Central memory CD8-positive, alpha-beta T cell (primary cell): ENCODE measurements around the gene TRMT1.

ENCODE experiments used
- ATAC-seq: fragments of 150-1000 bp; cut with Tn5 transposase; replicated peaks from 2 replicates; pipeline ENCODE4 v1.10.0; 2022; ENCODE audit warnings: mild to moderate bottlenecking, moderate FRiP score, moderate number of reproducible peaks; ENCODE audit not compliant: poor library complexity, severe bottlenecking; ENCODE audit errors: extremely low read depth
- DNase-seq, 2 donors: peaks; one replicate each; pipeline ENCODE4 v3.0.0; 2021; ENCODE audit warnings: low spot score in 2 of 2
- H3K27ac Mint-ChIP-seq: one replicate; pipeline ENCODE4 v1.8.0; 2022; ENCODE audit warnings: low read depth, mild to moderate bottlenecking, moderate library complexity, mixed read lengths
- H3K27me3 Mint-ChIP-seq: one replicate; pipeline ENCODE4 v1.8.0; 2022; ENCODE audit warnings: mixed read lengths
- H3K36me3 Mint-ChIP-seq: one replicate; pipeline ENCODE4 v1.8.0; 2022; ENCODE audit warnings: mild to moderate bottlenecking, moderate library complexity, mixed read lengths; ENCODE audit not compliant: insufficient read depth
- H3K4me1 Mint-ChIP-seq: one replicate; pipeline ENCODE4 v1.8.0; 2022; ENCODE audit warnings: mixed read lengths
- H3K4me3 Mint-ChIP-seq: one replicate; pipeline ENCODE4 v1.8.0; 2022; ENCODE audit warnings: mild to moderate bottlenecking, moderate library complexity, mixed read lengths
- H3K9me3 Mint-ChIP-seq: one replicate; pipeline ENCODE4 v1.8.0; 2022; ENCODE audit warnings: mixed read lengths

TRMT1 gene

GRCh38 chr19:13071444-13072187, 44.9 kb downstream of the TRMT1 start:
- H3K36me3 Mint-ChIP-seq = peaks cover 2% of the 10 kb centered on the region
- DNase-seq (no peak), ATAC-seq (no peak)
- H3K4me1 Mint-ChIP-seq = no peaks in the 10 kb centered on the region
- no peak overlapping the region for H3K4me3 Mint-ChIP-seq
- no peak overlapping the region for H3K27ac Mint-ChIP-seq
- H3K27me3 Mint-ChIP-seq = no peaks in the 10 kb centered on the region
- H3K9me3 Mint-ChIP-seq = no peaks in the 10 kb centered on the region

- Mint-ChIP-seq H3K4me1 (no peaks in the 10 kb centered on the region), H3K9me3 (no peaks in the 10 kb centered on the region), H3K36me3 (peaks cover 2% of the 10 kb centered on the region), H3K27ac (no peak overlapping the region), H3K27me3 (no peaks in the 10 kb centered on the region), H3K4me3 (peak overlapping the region; percentile 25)
- DNase-seq (no peak), ATAC-seq (no peak)
These were observed 46.0 kb downstream of the TRMT1 start for GRCh38 chr19:13070425-13071140.

GRCh38 chr19:13069415-13070359, 46.9 kb downstream of the TRMT1 start:
- H3K36me3 Mint-ChIP-seq = peaks cover 2% of the 10 kb centered on the region
- no peak for ATAC-seq
- H3K27ac Mint-ChIP-seq = no peak overlapping the region
- no peaks in the 10 kb centered on the region for H3K4me1 Mint-ChIP-seq
- H3K9me3 Mint-ChIP-seq = no peaks in the 10 kb centered on the region
- H3K27me3 Mint-ChIP-seq = no peaks in the 10 kb centered on the region
- peak overlapping the region; percentile 25 for H3K4me3 Mint-ChIP-seq
- DNase-seq = no peak

DNA sequence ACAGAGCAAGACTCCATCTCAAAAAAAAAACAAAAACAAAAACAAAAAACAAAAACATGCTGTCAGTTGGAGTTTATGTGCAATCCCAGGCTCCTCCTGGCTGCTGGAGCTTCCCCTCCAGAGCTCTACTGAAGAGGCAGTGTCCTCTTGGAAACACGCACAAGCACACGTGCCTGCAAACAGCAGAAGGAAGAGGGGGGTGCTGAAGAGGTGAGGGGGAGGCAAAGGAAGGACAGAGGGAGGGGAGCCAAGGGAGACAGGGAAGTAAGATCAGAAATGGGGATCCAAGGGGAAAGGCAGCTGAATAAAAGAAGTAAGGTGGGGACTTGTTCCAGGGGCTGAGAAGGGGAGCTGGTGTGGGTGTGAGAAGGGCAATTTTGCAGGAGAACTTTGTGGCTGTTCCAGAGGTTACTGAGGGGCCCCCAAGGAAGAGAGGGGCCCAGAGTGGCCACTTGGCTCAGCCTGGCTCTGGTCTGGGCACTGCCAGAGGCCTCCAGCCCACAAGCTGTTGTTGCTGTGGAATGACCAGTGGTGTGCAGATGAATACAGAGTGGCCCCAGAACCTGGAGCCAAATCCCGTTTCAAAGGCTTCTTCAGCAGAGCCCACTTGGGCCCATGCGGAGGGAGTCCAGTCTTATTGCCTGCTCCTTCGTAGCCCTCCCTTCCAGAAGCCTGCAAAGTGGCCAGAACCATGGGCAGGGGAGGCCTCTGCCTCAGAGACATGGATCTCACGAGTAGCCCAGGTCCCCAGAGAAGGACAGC, 48.3 kb downstream of the TRMT1 start:
- no peak overlapping the region for H3K4me3 Mint-ChIP-seq
- peaks cover 2% of the 10 kb centered on the region for H3K36me3 Mint-ChIP-seq
- no peaks in the 10 kb centered on the region for H3K9me3 Mint-ChIP-seq
- no peaks in the 10 kb centered on the region for H3K4me1 Mint-ChIP-seq
- DNase-seq (no peak), ATAC-seq (no peak)
- H3K27ac Mint-ChIP-seq = no peak overlapping the region
- H3K27me3 Mint-ChIP-seq = peaks cover 7% of the 10 kb centered on the region

DNA sequence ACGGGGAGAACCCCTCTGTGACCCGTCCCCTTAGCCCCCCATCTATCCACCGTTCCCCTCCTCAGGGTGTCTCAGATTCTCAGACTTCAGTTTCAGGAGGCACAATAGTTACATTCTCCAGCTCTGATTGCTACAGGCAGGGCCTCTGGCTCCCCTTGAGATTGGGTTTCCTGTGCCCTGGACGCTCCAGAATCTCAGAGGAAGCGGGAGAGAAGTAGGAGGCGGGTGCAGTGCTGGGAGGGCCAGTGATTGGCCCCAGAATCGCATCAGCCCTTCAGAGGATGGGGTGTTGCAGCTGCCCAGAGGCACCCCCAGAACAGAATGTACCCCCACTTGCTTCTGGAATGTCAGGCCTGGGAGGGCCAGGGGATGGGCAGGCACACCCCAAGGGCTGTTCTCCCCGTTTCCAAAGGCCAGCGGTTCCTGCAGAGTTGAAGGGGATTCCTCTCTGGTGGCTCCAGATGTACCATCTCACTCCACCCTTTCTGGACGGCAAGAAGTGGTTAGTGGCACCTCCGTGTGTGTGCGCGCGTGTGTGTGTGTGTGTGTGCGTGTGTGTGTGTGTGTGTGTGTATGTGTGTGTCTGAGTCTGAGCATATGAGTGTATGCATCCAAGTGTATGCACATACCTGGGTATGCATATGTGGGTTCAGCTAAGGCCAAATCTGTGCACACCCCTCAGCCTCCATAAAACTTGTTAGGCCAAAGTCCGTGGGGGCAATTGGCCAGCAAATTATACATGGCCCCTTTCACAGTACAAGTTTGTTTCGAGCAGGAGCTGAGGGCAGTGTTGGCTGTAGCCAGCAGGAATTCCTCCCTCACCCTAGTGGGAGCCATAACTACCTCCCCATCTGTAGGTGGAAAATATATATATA, 49.4 kb downstream of the TRMT1 start:
- peaks cover 2% of the 10 kb centered on the region for H3K36me3 Mint-ChIP-seq
- no peaks in the 10 kb centered on the region for H3K4me1 Mint-ChIP-seq
- DNase-seq (no peak), ATAC-seq (no peak)
- peaks cover 13% of the 10 kb centered on the region for H3K27me3 Mint-ChIP-seq
- H3K4me3 Mint-ChIP-seq = no peak overlapping the region
- H3K27ac Mint-ChIP-seq = no peak overlapping the region
- no peaks in the 10 kb centered on the region for H3K9me3 Mint-ChIP-seq

DNA sequence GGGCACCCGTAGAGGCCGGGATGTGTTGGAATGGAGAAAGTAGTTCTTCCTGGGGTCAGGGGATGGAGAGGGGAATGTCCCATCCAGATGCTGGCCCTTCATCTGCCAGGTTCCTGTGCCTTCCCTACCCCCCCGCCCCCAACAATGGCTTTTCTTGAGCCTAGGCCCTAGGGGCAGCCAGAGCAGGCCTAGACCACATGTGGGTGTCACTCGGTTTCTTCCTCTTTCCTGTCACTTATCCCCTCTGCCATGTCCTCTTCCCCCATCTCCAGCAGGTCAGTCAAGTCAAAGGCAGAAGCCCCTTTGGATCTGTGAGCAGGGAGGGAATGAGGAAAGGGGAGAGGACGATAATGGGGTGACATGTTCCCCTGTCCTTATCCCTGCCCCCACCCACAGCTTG, 50.3 kb downstream of the TRMT1 start:
- Mint-ChIP-seq H3K4me1 (peaks cover 3% of the 10 kb centered on the region), H3K36me3 (peaks cover 2% of the 10 kb centered on the region), H3K4me3 (no peak overlapping the region), H3K9me3 (no peaks in the 10 kb centered on the region), H3K27ac (no peak overlapping the region), H3K27me3 (peaks cover 13% of the 10 kb centered on the region)
- ATAC-seq (no peak), DNase-seq (no peak)

GRCh38 chr19:13064092-13064489, 52.4 kb downstream of the TRMT1 start:
- H3K4me3 Mint-ChIP-seq = no peak overlapping the region
- ATAC-seq (no peak), DNase-seq (no peak)
- no peaks in the 10 kb centered on the region for H3K9me3 Mint-ChIP-seq
- peaks cover 11% of the 10 kb centered on the region for H3K4me1 Mint-ChIP-seq
- H3K36me3 Mint-ChIP-seq = no peaks in the 10 kb centered on the region
- H3K27ac Mint-ChIP-seq = no peak overlapping the region
- peaks cover 13% of the 10 kb centered on the region for H3K27me3 Mint-ChIP-seq

- H3K27me3 Mint-ChIP-seq = peaks cover 13% of the 10 kb centered on the region
- peaks cover 11% of the 10 kb centered on the region for H3K4me1 Mint-ChIP-seq
- ATAC-seq (no peak), DNase-seq (no peak)
- H3K36me3 Mint-ChIP-seq = no peaks in the 10 kb centered on the region
- H3K4me3 Mint-ChIP-seq = no peak overlapping the region
- H3K27ac Mint-ChIP-seq = peak overlapping the region; percentile 64
- no peaks in the 10 kb centered on the region for H3K9me3 Mint-ChIP-seq
These were observed 53.0 kb downstream of the TRMT1 start for GRCh38 chr19:13063461-13064091.

- no peak for DNase-seq
- no peak for ATAC-seq
- Mint-ChIP-seq H3K4me1 (peaks cover 11% of the 10 kb centered on the region), H3K27me3 (peaks cover 13% of the 10 kb centered on the region), H3K36me3 (no peaks in the 10 kb centered on the region), H3K4me3 (no peak overlapping the region), H3K9me3 (no peaks in the 10 kb centered on the region), H3K27ac (no peak overlapping the region)
These were observed 54.2 kb downstream of the TRMT1 start for GRCh38 chr19:13062317-13062716.

DNA sequence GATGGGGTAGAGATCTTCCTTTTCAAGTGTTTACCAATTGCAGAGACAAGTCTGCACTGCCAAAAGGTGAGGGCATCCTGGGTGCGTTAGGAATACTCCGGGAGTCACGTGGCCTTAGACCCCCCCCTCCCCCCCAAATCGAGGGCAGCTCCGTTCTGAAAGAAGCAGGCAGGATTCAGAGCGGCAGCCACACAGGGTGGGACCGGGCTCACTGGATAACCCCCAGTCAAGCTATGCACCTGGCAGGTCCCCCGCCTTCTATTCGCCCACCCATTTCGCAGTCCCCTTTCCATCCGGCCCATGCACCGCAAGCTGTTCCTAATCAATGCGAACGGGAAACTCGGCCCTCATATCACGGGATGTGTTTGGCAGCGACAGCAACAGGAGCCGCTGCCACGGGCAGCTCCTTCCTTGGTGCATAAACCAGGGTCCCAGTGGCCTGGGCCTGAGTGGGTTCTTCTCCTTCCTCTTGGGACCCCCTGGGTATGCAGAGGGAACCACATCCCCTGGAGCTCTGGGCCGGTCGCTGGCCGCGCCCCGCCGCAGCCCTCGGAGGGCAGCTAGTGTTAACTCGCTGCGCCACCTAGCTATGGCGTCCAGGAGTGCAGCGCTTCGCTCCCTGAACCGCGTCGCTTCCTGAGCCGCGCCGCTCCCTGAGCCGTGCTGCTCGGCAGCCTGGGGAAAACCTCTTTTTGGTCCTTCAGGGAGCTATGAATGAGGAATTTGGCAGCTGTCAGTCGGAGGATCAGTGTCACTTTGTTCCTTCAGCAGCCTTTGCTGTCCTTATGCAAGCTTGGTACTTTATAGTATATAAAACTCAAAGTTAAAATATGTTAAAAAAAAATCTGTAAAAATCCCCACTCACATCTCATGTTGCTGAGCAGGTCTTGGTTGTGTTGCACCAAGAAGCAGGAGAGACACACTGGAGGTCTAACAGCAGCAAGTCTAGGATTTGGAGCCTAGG, 55.3 kb downstream of the TRMT1 start:
- peak; percentile 94 for ATAC-seq
- peaks cover 11% of the 10 kb centered on the region for H3K4me1 Mint-ChIP-seq
- H3K27me3 Mint-ChIP-seq = peaks cover 13% of the 10 kb centered on the region
- peak overlapping the region; percentile 76 for H3K4me3 Mint-ChIP-seq
- no peaks in the 10 kb centered on the region for H3K9me3 Mint-ChIP-seq
- peak; percentile 61 to 77 for DNase-seq
- H3K27ac Mint-ChIP-seq = no peak overlapping the region
- H3K36me3 Mint-ChIP-seq = no peaks in the 10 kb centered on the region
